OCI-LY7 (cell line): ENCODE measurements around the gene CDK14. TPM values are rescaled to one million over a fixed set of nuclear protein-coding genes. Genes with fewer than 3 reads are reported as not detected.

Experiments used
- BruUV-seq: library from RNA; stranded (reverse); fragments of 400-500 nt; replicated peaks from 2 replicates; lab custom pipeline; 2021; lab: Mats Ljungman, UMichigan
- CTCF ChIA-PET: fragments of 300-600 bp; sonication (Branson Sonifier 250); formaldehyde crosslinking; loops from one replicate; lab custom pipeline; 2022; ENCODE audit warnings: antibody characterized with exemption; ENCODE audit not compliant: unreplicated experiment; lab: Charles Lee
- POLR2A ChIA-PET: fragments of 300-600 bp; sonication (Branson Sonifier 250); formaldehyde crosslinking; loops from one replicate; lab custom pipeline; 2022; ENCODE audit warnings: antibody characterized with exemption; lab: Charles Lee
- DNase-seq: peaks from one replicate; pipeline ENCODE4 v3.0.0-alpha.2; 2015; ENCODE audit warnings: low spot score
- H2AFZ ChIP-seq: fragments of 200-600 bp; sonication (generic), shearing (Covaris generic); 2 replicates; pipeline ENCODE4 v1.6.1; 2014; ENCODE audit warnings: mild to moderate bottlenecking, antibody characterized with exemption, low read length, moderate library complexity
- H3K27ac ChIP-seq: fragments of 200-600 bp; sonication (generic); 2 replicates; pipeline ENCODE4 v1.5.1; 2014; ENCODE audit warnings: mixed run types, low read depth, mild to moderate bottlenecking, moderate library complexity, low read length, inconsistent platforms; ENCODE audit not compliant: poor library complexity, severe bottlenecking
- H3K36me3 ChIP-seq: fragments of 200-600 bp; sonication (generic); 2 replicates; pipeline ENCODE4 v1.6.1; 2014; ENCODE audit warnings: mild to moderate bottlenecking, antibody characterized with exemption, low read length, moderate library complexity, mixed read lengths; ENCODE audit not compliant: insufficient read depth
- H3K4me1 ChIP-seq: fragments of 200-600 bp; sonication (generic); 2 replicates; pipeline ENCODE4 v1.5.1; 2014; ENCODE audit warnings: mild to moderate bottlenecking, low read length; ENCODE audit not compliant: insufficient read depth, poor library complexity, severe bottlenecking
- H3K4me2 ChIP-seq: fragments of 200-600 bp; sonication (generic); 2 replicates; pipeline ENCODE4 v1.6.1; 2014; ENCODE audit warnings: mild to moderate bottlenecking, low read length
- H3K4me3 ChIP-seq: fragments of 200-600 bp; sonication (generic); 2 replicates; pipeline ENCODE4 v1.5.1; 2014; ENCODE audit warnings: mild to moderate bottlenecking, low read depth, low read length; ENCODE audit not compliant: poor library complexity, severe bottlenecking
- H3K79me2 ChIP-seq: fragments of 200-600 bp; sonication (generic); 2 replicates; pipeline ENCODE4 v1.6.1; 2016; ENCODE audit warnings: low read depth, mild to moderate bottlenecking, low read length, moderate library complexity, mixed read lengths; ENCODE audit not compliant: insufficient read depth
- H3K9me2 ChIP-seq: fragments of 200-600 bp; sonication (generic); 2 replicates; pipeline ENCODE4 v1.6.1; 2016; ENCODE audit warnings: mild to moderate bottlenecking, low read length, mixed read lengths; ENCODE audit not compliant: insufficient read depth
- H3K9me3 ChIP-seq: fragments of 200-600 bp; sonication (generic); 2 replicates; pipeline ENCODE4 v1.6.1; 2014; ENCODE audit warnings: mild to moderate bottlenecking, mixed run types, low read length, mixed read lengths
- H4K20me1 ChIP-seq: fragments of 200-600 bp; sonication (generic); 2 replicates; pipeline ENCODE4 v1.6.1; 2014; ENCODE audit warnings: mild to moderate bottlenecking, antibody characterized with exemption, low read length, moderate library complexity, mixed read lengths; ENCODE audit not compliant: insufficient read depth
- EZH2phosphoT487 ChIP-seq: fragments of 200-600 bp; sonication (generic); IDR thresholded peaks from 2 replicates; pipeline ENCODE4 v1.6.1; 2018; ENCODE audit warnings: low read depth, borderline replicate concordance, mild to moderate bottlenecking, mixed run types, antibody characterized with exemption, low read length, moderate library complexity, mixed read lengths
- intact Hi-C: fragments of 100-400 bp; cut with micrococcal nuclease; formaldehyde crosslinking; loops from one replicate; pipeline ENCODE4 v1.10.0; 2022; ENCODE audit not compliant: unreplicated experiment
- total RNA-seq, 2 experiments: library from RNA; depleted of rRNA in 1 of 2; stranded (reverse); fragments of >200 nt in 1 of 2; shearing (Covaris generic) in 1 of 2; gene quantifications; 2 replicates each; pipeline ENCODE4 v1.2.3, GENCODE V29; 2014 to 2022
- TF ChIP-seq, protein P1 (sequence below): fragments of 200-600 bp; sonication (generic); conservative IDR thresholded peaks from 2 replicates; pipeline ENCODE4 v1.5.1; 2014; ENCODE audit warnings: mild to moderate bottlenecking, antibody characterized with exemption, low read length, moderate library complexity, mixed read lengths

The CDK14 gene
- total RNA-seq, 2 experiments from 2014 or later, result 90.7 to 111 TPM

DNA sequence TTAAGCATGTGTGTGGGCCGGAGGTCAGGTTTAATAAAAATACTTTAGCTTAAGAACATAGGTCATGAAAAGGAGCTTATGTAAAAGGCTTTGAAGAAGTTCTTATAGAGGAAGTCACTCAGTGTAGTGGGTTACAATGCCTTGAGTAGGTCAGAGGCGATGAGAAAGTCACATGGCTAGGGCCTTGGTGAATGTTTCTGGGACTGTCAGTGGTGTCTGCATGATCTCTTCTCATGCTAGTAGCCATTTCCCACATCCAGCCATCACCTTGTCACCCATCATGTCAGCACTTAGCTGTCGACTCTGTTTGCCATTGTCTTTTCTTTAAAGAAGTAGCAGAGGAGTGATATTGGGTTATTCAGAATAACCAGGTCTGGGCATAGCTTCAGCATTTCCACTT is 236.6 kb downstream of the CDK14 start:
- intact Hi-C loops, result loop anchor here (10.0 kb wide), 1 partner anchor 128 kb away; no protein-coding TSS in a partner anchor
- Histone ChIP-seq H3K4me1 (no peaks in the 10 kb centered on the region), H3K9me3 (peaks cover 26% of the 10 kb centered on the region; the same call in 1 of the 2 replicates), H3K27ac (no peak overlapping the region), H3K4me2 (no peak overlapping the region), H3K79me2 (0 out of 2 replicates have a peak, but pooled peaks cover 3% of the 10 kb centered on the region), H3K9me2 (no peaks in the 10 kb centered on the region), H3K4me3 (no peak overlapping the region), H3K36me3 (peaks cover 72% of the 10 kb centered on the region), H4K20me1 (no peaks in the 10 kb centered on the region), H2AFZ (no peak overlapping the region)
- BruUV-seq, result no TSS peak
- DNase-seq, result no peak
- TF ChIP-seq EZH2phosphoT487, result no peak
- TF ChIP-seq, protein P1, sequence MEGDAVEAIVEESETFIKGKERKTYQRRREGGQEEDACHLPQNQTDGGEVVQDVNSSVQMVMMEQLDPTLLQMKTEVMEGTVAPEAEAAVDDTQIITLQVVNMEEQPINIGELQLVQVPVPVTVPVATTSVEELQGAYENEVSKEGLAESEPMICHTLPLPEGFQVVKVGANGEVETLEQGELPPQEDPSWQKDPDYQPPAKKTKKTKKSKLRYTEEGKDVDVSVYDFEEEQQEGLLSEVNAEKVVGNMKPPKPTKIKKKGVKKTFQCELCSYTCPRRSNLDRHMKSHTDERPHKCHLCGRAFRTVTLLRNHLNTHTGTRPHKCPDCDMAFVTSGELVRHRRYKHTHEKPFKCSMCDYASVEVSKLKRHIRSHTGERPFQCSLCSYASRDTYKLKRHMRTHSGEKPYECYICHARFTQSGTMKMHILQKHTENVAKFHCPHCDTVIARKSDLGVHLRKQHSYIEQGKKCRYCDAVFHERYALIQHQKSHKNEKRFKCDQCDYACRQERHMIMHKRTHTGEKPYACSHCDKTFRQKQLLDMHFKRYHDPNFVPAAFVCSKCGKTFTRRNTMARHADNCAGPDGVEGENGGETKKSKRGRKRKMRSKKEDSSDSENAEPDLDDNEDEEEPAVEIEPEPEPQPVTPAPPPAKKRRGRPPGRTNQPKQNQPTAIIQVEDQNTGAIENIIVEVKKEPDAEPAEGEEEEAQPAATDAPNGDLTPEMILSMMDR, result no peak
- ChIA-PET CTCF (no interaction called here), POLR2A (interaction anchor here (0.6 to 2.4 kb wide), 4 partner anchors 9 to 123 kb away, joined by 3 to 10 read pairs (median 3); no protein-coding TSS in a partner anchor)

DNA sequence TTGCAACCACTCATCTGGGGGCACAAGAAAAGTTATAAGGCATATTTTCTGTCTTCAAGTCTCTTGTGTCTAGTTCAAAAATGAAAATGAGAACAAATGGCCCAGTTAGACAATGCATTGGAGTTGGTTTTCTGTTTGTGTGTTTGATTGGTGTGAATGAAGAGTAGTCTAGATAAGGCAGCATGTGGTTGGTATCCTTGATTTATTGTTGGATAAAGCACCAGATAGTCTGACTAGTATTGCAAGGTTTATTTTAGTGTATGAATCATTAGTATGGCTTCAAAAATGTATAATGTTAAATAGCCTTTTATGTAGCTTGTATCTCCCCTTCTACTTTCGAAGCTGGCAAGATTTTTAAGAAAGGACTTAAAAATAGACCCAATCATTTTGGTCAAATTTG is 237.3 kb downstream of the CDK14 start:
- no TSS peak for BruUV-seq
- ChIA-PET CTCF (no interaction called here), POLR2A (interaction anchor here (0.6 to 2.4 kb wide), 2 partner anchors 9 to 23 kb away, joined by 3 to 10 read pairs; no protein-coding TSS in a partner anchor)
- H3K9me2 ChIP-seq, result no peaks in the 10 kb centered on the region
- no peak overlapping the region for H2AFZ ChIP-seq
- no peaks in the 10 kb centered on the region for H4K20me1 ChIP-seq
- H3K36me3 ChIP-seq, result peaks cover 72% of the 10 kb centered on the region
- TF ChIP-seq, protein P1, result no peak
- no peak for TF ChIP-seq EZH2phosphoT487
- intact Hi-C loops, result loop anchor here (10.0 kb wide), 1 partner anchor 129 kb away; no protein-coding TSS in a partner anchor
- DNase-seq, result no peak
- no peak overlapping the region for H3K4me3 ChIP-seq
- H3K4me1 ChIP-seq, result no peaks in the 10 kb centered on the region
- H3K27ac ChIP-seq, result no peak overlapping the region
- peaks cover 19% of the 10 kb centered on the region; the same call in 1 of the 2 replicates for H3K9me3 ChIP-seq
- H3K79me2 ChIP-seq, result 0 out of 2 replicates have a peak, but pooled peaks cover 3% of the 10 kb centered on the region
- no peak overlapping the region for H3K4me2 ChIP-seq

DNA sequence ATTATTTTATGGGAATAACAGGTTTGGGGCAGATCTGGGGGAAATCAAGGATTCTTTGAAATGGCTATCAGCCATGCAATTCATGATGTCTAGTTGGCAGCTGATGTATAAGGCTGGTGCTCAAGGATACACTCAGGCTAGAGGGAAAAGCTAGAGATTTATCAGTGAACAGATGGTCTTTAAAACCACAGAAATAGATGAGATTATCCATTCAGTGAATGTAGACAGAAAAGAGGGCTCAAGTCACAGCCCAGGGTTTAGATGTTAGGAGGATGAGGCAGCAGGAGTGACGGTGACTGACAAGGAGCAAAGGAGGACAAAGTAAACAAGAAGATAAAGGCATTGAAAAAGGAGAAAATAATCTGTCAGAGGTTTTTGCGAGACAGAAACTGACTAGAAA is 238.7 kb downstream of the CDK14 start:
- no peak overlapping the region for H3K27ac ChIP-seq
- intact Hi-C loops, result loop anchor here (10.0 kb wide), 1 partner anchor 130 kb away; no protein-coding TSS in a partner anchor
- no peaks in the 10 kb centered on the region for H4K20me1 ChIP-seq
- ChIA-PET CTCF (no interaction called here), POLR2A (no interaction called here)
- 0 out of 2 replicates have a peak, but pooled peaks cover 3% of the 10 kb centered on the region for H3K79me2 ChIP-seq
- TF ChIP-seq, protein P1, result no peak
- no peak for TF ChIP-seq EZH2phosphoT487
- no TSS peak for BruUV-seq
- no peak for DNase-seq
- no peaks in the 10 kb centered on the region for H3K9me2 ChIP-seq
- no peak overlapping the region for H2AFZ ChIP-seq
- H3K36me3 ChIP-seq, result peaks cover 72% of the 10 kb centered on the region
- H3K9me3 ChIP-seq, result peaks cover 14% of the 10 kb centered on the region; the same call in 1 of the 2 replicates
- H3K4me3 ChIP-seq, result no peak overlapping the region
- no peak overlapping the region for H3K4me2 ChIP-seq
- no peaks in the 10 kb centered on the region for H3K4me1 ChIP-seq
